Liver (tissue), 9 donors: ENCODE data around the gene TAF1B. TPM values are rescaled to one million over a fixed set of nuclear protein-coding genes. Genes with fewer than 3 reads are reported as not detected.
A peak's percentile ranks its signal among the peaks of the same experiment; 100 is the strongest.

ENCODE experiments used
- DNase-seq: peaks from one replicate; pipeline ENCODE4 v3.0.0-alpha.2; 2017; ENCODE audit warnings: low spot score
- H3K27ac ChIP-seq, 2 donors: one replicate each; pipeline ENCODE4 v1.7.0; 2013; ENCODE audit warnings: inconsistent platforms in 2 of 2, low read length in 2 of 2, control low read depth in 1 of 2, low read depth in 1 of 2, mild to moderate bottlenecking in 1 of 2
- H3K27me3 ChIP-seq, 4 donors: one replicate each; pipeline versions ENCODE4 v1.6.1 to v1.7.0; 2013; ENCODE audit warnings: low read length in 3 of 4, inconsistent platforms in 1 of 4, mild to moderate bottlenecking in 1 of 4, moderate library complexity in 1 of 4; ENCODE audit not compliant: control insufficient read depth in 4 of 4, insufficient read depth in 4 of 4
- H3K36me3 ChIP-seq, 4 donors: one replicate each; pipeline versions ENCODE4 v1.6.1 to v1.7.0; 2013; ENCODE audit warnings: low read length in 3 of 4, mild to moderate bottlenecking in 3 of 4, low read depth in 1 of 4, moderate library complexity in 1 of 4; ENCODE audit not compliant: control insufficient read depth in 4 of 4, insufficient read depth in 3 of 4
- H3K4me1 ChIP-seq, 4 donors: one replicate each; pipeline versions ENCODE4 v1.6.1 to v1.7.0; 2013; ENCODE audit warnings: low read length in 3 of 4, mild to moderate bottlenecking in 3 of 4, moderate library complexity in 1 of 4; ENCODE audit not compliant: control insufficient read depth in 4 of 4, insufficient read depth in 4 of 4
- H3K4me3 ChIP-seq, 3 donors: one replicate each; pipeline versions ENCODE4 v1.6.1 to v1.7.0; 2013; ENCODE audit warnings: low read length in 3 of 3, control low read depth in 1 of 3, low read depth in 1 of 3, mild to moderate bottlenecking in 1 of 3
- H3K9ac ChIP-seq, 2 donors: one replicate each; pipeline ENCODE4 v1.7.0; 2013; ENCODE audit warnings: low read length in 2 of 2, mild to moderate bottlenecking in 2 of 2, moderate library complexity in 2 of 2, control low read depth in 1 of 2, low read depth in 1 of 2
- H3K9me3 ChIP-seq, 4 donors: one replicate each; pipeline versions ENCODE4 v1.6.1 to v1.7.0; 2013; ENCODE audit warnings: low read length in 3 of 4; ENCODE audit not compliant: control insufficient read depth in 4 of 4
- EGR1 ChIP-seq, 2 donors: IDR thresholded peaks; 2 replicates each; pipeline ENCODE4 v1.6.1; 2016 to 2018; ENCODE audit warnings: antibody characterized with exemption in 2 of 2, low read depth in 2 of 2
- FOXA1 ChIP-seq: IDR thresholded peaks from 2 replicates; pipeline ENCODE4 v1.6.1; 2016; ENCODE audit warnings: antibody characterized with exemption
- FOXA2 ChIP-seq: IDR thresholded peaks from 2 replicates; pipeline ENCODE4 v1.6.1; 2016; ENCODE audit warnings: antibody characterized with exemption
- GABPA ChIP-seq, 2 donors: IDR thresholded peaks in 1 of 2; conservative IDR thresholded peaks in 1 of 2; 2 replicates each; pipeline ENCODE4 v1.6.1; 2016; ENCODE audit warnings: antibody characterized with exemption in 2 of 2, mild to moderate bottlenecking in 1 of 2, moderate library complexity in 1 of 2
- HNF4A ChIP-seq, 2 donors: conservative IDR thresholded peaks; 2 replicates each; pipeline ENCODE4 v1.6.1; 2016; ENCODE audit warnings: antibody characterized with exemption in 2 of 2, mild to moderate bottlenecking in 2 of 2
- HNF4G ChIP-seq: IDR thresholded peaks from 2 replicates; pipeline ENCODE4 v1.6.1; 2016; ENCODE audit warnings: antibody characterized with exemption
- JUND ChIP-seq, 2 donors: IDR thresholded peaks; 2 replicates each; pipeline ENCODE4 v1.6.1; 2016; ENCODE audit warnings: antibody characterized with exemption in 2 of 2
- NR2F2 ChIP-seq: IDR thresholded peaks from 2 replicates; pipeline ENCODE4 v1.6.1; 2016; ENCODE audit warnings: antibody characterized with exemption
- RAD21 ChIP-seq, 2 donors: IDR thresholded peaks; 2 replicates each; pipeline ENCODE4 v1.6.1; 2016; ENCODE audit warnings: antibody characterized with exemption in 2 of 2, mild to moderate bottlenecking in 2 of 2
- RXRA ChIP-seq, 2 donors: IDR thresholded peaks; 2 replicates each; pipeline ENCODE4 v1.6.1; 2017 to 2018; ENCODE audit warnings: antibody characterized with exemption in 2 of 2, mild to moderate bottlenecking in 1 of 2
- SP1 ChIP-seq: IDR thresholded peaks from 2 replicates; pipeline ENCODE4 v1.6.1; 2018; ENCODE audit warnings: antibody characterized with exemption, mild to moderate bottlenecking
- TAF1 ChIP-seq: conservative IDR thresholded peaks from 2 replicates; pipeline ENCODE4 v1.6.1; 2016; ENCODE audit warnings: antibody characterized with exemption, mild to moderate bottlenecking
- YY1 ChIP-seq: IDR thresholded peaks from 2 replicates; pipeline ENCODE4 v1.6.1; 2016; ENCODE audit warnings: antibody characterized with exemption, mild to moderate bottlenecking
- ZBTB33 ChIP-seq: IDR thresholded peaks from 2 replicates; pipeline ENCODE4 v1.6.1; 2016; ENCODE audit warnings: antibody characterized with exemption
- WGBS: extraction: QIAGEN DNeasy Blood & Tissue Kit; methylation state at CpG from one replicate; pipeline ENCODE4 v1.1.7; 2013; 5-methylcytosine and 5-hydroxymethylcytosine counted together
- polyA plus RNA-seq, 2 donors: library from polyadenylated mRNA; stranded (reverse) in 1 of 2; unstranded in 1 of 2; fragments of 200-250 nt in 1 of 2; fragments of >200 nt in 1 of 2; fragmentation: Nextera tagmentation in 1 of 2; extraction: Ambion mirVana in 1 of 2; gene quantifications; one replicate each; pipeline versions ENCODE4 v1.2.1 to v1.2.3, GENCODE V29; 2013 to 2015
- total RNA-seq, 2 donors: library from RNA; depleted of rRNA; stranded (reverse); fragments of >200 nt; gene quantifications; one replicate each; pipeline ENCODE4 v1.2.3, GENCODE V29; 2014
- TF ChIP-seq, protein P1 (sequence below): fragments of 150-350 bp; IDR thresholded peaks from 2 replicates; pipeline ENCODE4 v1.5.1; 2017; ENCODE audit warnings: improper control_type of control experiment, low read depth, low read length; ENCODE audit not compliant: missing input control
- TF ChIP-seq, protein P2 (sequence below): IDR thresholded peaks from 2 replicates; pipeline ENCODE4 v1.6.1; 2016; ENCODE audit warnings: antibody characterized with exemption
- TF ChIP-seq, protein P3 (sequence below): IDR thresholded peaks from 2 replicates; pipeline ENCODE4 v1.6.1; 2016; ENCODE audit warnings: antibody characterized with exemption
- TF ChIP-seq, protein P4 (sequence below): IDR thresholded peaks from 2 replicates; pipeline ENCODE4 v1.6.1; 2016; ENCODE audit warnings: antibody characterized with exemption, mild to moderate bottlenecking
- donor health status: healthy.
- donor health status: healthy.
- donor health status: healthy.
- donor health status: healthy.
- donor health status: healthy.

The TAF1B gene
- total and polyA plus RNA-seq, 4 donors, result 3.1 to 17.2 (median 5.6) TPM

DNA sequence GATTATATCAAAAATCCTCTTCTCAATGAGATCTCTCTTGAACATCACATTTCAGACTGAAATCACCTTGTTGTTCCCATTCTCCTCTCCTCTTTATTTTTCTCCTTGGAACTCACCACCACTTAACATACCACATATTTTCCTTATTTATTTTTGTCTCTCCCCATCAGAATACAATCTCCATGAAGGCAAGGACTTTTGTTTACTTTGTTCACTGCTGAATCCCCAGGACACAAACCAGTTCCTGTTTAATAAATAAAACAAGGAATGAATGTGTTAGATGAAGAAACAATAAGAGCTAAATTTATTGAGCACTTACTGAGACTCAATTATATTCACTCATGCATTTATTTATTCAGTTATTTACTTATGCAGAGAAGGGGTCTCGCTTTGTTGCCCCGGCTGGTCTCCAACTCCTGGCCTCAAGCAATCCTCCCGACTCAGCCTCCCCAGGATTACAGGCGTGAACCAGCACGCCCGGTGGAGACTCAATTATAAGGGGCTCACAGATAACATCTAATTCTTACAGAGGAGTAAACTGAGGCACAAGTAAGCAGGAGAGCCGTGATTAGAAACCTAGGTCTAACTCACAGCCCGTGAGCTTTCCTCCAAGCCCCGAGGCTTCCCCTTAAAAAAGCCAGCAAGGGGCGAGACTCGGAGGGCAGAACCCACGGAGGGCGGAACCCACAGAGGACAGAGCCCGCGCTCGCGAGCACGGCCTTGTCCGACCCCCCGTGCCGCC, 616 bp upstream of the TAF1B start:
- Histone ChIP-seq H3K4me3 (peak overlapping the region; percentile 93 to 98 (median 93)), H3K9ac (peak overlapping the region; percentile 66 to 76), H3K27ac (peak overlapping the region; percentile 77 to 79), H3K9me3 (no peaks in the 10 kb centered on the region), H3K36me3 (peaks cover 0 to 9% (median 6%) of the 10 kb centered on the region in 4 donors), H3K27me3 (no peaks in the 10 kb centered on the region), H3K4me1 (peaks cover 0 to 13% (median 4%) of the 10 kb centered on the region in 4 donors)
- TF ChIP-seq, protein P1, sequence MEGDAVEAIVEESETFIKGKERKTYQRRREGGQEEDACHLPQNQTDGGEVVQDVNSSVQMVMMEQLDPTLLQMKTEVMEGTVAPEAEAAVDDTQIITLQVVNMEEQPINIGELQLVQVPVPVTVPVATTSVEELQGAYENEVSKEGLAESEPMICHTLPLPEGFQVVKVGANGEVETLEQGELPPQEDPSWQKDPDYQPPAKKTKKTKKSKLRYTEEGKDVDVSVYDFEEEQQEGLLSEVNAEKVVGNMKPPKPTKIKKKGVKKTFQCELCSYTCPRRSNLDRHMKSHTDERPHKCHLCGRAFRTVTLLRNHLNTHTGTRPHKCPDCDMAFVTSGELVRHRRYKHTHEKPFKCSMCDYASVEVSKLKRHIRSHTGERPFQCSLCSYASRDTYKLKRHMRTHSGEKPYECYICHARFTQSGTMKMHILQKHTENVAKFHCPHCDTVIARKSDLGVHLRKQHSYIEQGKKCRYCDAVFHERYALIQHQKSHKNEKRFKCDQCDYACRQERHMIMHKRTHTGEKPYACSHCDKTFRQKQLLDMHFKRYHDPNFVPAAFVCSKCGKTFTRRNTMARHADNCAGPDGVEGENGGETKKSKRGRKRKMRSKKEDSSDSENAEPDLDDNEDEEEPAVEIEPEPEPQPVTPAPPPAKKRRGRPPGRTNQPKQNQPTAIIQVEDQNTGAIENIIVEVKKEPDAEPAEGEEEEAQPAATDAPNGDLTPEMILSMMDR, result no peak
- no peak for TF ChIP-seq SP1
- no peak for TF ChIP-seq NR2F2
- TF ChIP-seq FOXA1, result no peak
- TF ChIP-seq, protein P2, sequence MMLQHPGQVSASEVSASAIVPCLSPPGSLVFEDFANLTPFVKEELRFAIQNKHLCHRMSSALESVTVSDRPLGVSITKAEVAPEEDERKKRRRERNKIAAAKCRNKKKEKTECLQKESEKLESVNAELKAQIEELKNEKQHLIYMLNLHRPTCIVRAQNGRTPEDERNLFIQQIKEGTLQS, result no peak
- TF ChIP-seq JUND (IDR thresholded peaks at IDR 0.05), result no peak
- TF ChIP-seq HNF4A (conservative IDR thresholded peaks at IDR 0.05), result no peak
- no peak for TF ChIP-seq ZBTB33
- no peak for TF ChIP-seq FOXA2
- no peak for TF ChIP-seq YY1
- no peak for TF ChIP-seq TAF1
- no peak for TF ChIP-seq HNF4G
- no peak for TF ChIP-seq RXRA (IDR thresholded peaks at IDR 0.05)
- TF ChIP-seq, protein P3, sequence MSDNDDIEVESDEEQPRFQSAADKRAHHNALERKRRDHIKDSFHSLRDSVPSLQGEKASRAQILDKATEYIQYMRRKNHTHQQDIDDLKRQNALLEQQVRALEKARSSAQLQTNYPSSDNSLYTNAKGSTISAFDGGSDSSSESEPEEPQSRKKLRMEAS, result no peak
- no peak for TF ChIP-seq GABPA (IDR thresholded peaks at IDR 0.05 in 1 of 2, conservative IDR thresholded peaks at IDR 0.05 in 1 of 2)
- TF ChIP-seq RAD21 (IDR thresholded peaks at IDR 0.05), result no peak
- TF ChIP-seq EGR1 (IDR thresholded peaks at IDR 0.05; ENCODE audit: low read depth in 2 of 2), result no peak
- TF ChIP-seq, protein P4, sequence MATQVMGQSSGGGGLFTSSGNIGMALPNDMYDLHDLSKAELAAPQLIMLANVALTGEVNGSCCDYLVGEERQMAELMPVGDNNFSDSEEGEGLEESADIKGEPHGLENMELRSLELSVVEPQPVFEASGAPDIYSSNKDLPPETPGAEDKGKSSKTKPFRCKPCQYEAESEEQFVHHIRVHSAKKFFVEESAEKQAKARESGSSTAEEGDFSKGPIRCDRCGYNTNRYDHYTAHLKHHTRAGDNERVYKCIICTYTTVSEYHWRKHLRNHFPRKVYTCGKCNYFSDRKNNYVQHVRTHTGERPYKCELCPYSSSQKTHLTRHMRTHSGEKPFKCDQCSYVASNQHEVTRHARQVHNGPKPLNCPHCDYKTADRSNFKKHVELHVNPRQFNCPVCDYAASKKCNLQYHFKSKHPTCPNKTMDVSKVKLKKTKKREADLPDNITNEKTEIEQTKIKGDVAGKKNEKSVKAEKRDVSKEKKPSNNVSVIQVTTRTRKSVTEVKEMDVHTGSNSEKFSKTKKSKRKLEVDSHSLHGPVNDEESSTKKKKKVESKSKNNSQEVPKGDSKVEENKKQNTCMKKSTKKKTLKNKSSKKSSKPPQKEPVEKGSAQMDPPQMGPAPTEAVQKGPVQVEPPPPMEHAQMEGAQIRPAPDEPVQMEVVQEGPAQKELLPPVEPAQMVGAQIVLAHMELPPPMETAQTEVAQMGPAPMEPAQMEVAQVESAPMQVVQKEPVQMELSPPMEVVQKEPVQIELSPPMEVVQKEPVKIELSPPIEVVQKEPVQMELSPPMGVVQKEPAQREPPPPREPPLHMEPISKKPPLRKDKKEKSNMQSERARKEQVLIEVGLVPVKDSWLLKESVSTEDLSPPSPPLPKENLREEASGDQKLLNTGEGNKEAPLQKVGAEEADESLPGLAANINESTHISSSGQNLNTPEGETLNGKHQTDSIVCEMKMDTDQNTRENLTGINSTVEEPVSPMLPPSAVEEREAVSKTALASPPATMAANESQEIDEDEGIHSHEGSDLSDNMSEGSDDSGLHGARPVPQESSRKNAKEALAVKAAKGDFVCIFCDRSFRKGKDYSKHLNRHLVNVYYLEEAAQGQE, result no peak
- DNase-seq, result no peak
- WGBS, result 25% methylated on average over 21 of the region's 21 CpGs
